SK-N-SH (cell line): ENCODE results near the gene TAPBP.

ENCODE experiments used
- CTCF ChIP-seq: fragments of 200-600 bp; sonication (generic); IDR thresholded peaks from 2 replicates; pipeline ENCODE4 v1.6.1; 2017; ENCODE audit warnings: antibody characterized with exemption, mild to moderate bottlenecking, moderate library complexity
- EP300 ChIP-seq, 2 experiments: IDR thresholded peaks; 2 replicates each; pipeline versions ENCODE4 v1.4.0 to v1.6.1; 2012; ENCODE audit warnings: borderline replicate concordance in 1 of 2, low read depth in 1 of 2, low read length in 1 of 2
- GABPA ChIP-seq: IDR thresholded peaks from 2 replicates; pipeline ENCODE4 v1.4.0; 2012; ENCODE audit warnings: low read depth, mild to moderate bottlenecking
- POLR2AphosphoS5 ChIP-seq: IDR thresholded peaks from 2 replicates; pipeline ENCODE4 v1.6.1; 2012; ENCODE audit warnings: low read depth, low read length
- RFX5 ChIP-seq: IDR thresholded peaks from 2 replicates; pipeline ENCODE4 v1.6.1; 2012; ENCODE audit warnings: mild to moderate bottlenecking, improper control_type of control experiment, low read length
- SIN3A ChIP-seq: IDR thresholded peaks from 2 replicates; pipeline ENCODE4 v1.6.1; 2012; ENCODE audit warnings: low read depth, mild to moderate bottlenecking, low read length, moderate library complexity, borderline replicate concordance

GRCh38 chr6:33297406-33297955 is 16.4 kb downstream of the TAPBP start:
- TF ChIP-seq CTCF, result no peak
- no peak for TF ChIP-seq EP300 (IDR thresholded peaks at IDR 0.05; ENCODE audit: borderline replicate concordance in 1 of 2, low read depth in 1 of 2, low read length in 1 of 2)
- no peak for TF ChIP-seq SIN3A
- no peak for TF ChIP-seq RFX5
- no peak for TF ChIP-seq POLR2AphosphoS5
- TF ChIP-seq GABPA, result no peak
